Activated naive CD8-positive, alpha-beta T cell treated with anti-CD3 and anti-CD28 coated beads, Interleukin-2, amount 50 U/mL, for 16 hours (primary cell): ENCODE data around the gene ACTR8.
"Not testable (repeated sequence)": the region's sequence is repeated elsewhere in the genome, so short reads cannot be mapped to it uniquely, and the experiment has no call there.

ENCODE experiments used
- DNase-seq: peaks from one replicate; pipeline ENCODE4 v3.0.0-alpha.2; 2020; ENCODE audit warnings: low read depth, low spot score

The ACTR8 gene, protein sequence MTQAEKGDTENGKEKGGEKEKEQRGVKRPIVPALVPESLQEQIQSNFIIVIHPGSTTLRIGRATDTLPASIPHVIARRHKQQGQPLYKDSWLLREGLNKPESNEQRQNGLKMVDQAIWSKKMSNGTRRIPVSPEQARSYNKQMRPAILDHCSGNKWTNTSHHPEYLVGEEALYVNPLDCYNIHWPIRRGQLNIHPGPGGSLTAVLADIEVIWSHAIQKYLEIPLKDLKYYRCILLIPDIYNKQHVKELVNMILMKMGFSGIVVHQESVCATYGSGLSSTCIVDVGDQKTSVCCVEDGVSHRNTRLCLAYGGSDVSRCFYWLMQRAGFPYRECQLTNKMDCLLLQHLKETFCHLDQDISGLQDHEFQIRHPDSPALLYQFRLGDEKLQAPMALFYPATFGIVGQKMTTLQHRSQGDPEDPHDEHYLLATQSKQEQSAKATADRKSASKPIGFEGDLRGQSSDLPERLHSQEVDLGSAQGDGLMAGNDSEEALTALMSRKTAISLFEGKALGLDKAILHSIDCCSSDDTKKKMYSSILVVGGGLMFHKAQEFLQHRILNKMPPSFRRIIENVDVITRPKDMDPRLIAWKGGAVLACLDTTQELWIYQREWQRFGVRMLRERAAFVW

DNA sequence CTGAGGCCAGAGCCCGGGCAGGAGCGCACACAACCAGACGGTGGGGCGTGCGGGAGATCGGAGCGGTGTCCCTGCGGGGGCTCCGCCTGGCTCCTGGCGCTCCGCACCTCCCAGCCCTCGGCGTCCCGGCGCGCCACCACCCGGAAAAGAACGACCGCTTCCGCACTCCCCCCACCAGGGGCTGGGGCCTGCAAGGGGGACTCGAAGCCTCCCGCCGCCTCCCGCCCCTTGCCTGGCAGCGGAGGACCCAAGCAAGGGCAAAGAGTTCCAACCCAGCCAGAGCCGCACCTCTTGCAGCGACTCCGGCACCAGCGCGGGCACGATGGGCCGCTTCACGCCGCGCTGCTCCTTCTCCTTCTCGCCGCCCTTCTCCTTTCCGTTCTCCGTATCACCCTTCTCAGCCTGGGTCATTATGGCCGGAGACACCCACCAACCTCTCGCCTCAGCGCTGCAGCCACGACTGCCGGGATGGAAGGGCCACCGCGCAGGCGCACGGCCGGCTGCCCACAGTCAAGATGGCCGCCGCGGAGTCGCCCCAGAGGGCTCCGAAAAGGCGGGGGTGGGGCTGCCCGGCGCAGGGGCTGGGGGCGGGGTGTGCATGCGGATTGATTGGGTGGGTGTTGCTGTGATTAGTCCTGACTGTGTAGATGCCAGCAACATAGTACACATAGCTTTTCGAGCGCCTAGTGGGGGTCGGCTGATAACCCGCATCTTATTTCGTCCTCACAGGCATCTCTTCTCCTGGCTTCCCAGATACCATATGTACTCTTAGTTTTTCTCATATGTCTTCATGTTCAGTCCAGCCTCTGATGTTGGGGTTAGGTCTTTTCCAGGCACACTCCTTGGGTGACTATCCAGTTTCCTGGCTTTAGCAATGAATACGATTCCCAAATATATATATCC lies at the start of gene ACTR8:
Gene ACTR8 (minus strand): TSS at position 462 of the 903 bp plus-strand sequence. CDS start 51 bp downstream, at position 411.
- peak; percentile 62 for DNase-seq

DNA sequence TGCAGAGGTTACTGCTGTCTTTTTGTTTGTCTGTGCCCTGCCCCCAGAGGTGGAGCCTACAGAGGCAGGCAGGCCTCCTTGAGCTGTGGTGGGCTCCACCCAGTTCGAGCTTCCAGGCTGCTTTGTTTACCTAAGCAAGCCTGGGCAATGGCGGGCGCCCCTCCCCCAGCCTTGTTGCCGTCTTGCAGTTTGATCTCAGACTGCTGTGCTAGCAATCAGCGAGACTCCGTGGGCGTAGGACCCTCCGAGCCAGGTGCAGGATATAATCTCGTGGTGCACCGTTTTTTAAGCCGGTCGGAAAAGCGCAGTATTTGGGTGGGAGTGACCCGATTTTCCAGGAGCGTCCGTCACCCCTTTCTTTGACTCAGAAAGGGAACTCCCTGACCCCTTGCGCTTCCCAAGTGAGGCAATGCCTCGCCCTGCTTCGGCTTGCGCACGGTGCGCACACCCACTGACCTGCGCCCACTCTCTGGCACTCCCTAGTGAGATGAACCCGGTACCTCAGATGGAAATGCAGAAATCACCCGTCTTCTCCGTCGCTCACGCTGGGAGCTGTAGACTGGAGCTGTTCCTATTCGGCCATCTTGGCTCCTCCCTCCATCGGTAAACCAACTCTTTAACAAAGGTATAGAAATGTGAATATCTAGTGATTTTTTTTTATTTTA lies 45.4 kb upstream of the ACTR8 start:
- not testable (repeated sequence) for DNase-seq

GRCh38 chr3:53921296-53921695 lies 39.3 kb upstream of the ACTR8 start:
- no peak for DNase-seq

DNA sequence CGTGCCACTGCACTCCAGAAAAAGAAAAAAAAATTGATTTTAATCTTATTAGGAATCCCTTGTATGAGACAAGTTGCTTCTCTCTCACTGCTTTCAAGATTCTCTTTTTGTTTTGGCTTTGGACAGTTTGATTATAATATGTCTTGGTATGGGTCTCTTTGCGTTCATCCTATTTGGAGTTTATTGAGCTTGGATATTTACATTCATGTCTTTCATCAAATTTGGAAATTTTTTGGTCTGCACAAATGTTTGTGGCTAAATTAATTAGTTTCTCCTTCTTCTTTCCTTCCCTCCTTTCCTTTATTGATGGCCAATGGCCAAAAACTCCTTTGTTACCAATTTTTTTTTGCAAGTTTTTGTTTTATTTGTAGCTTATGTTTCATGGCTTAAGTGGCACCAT lies 37.8 kb upstream of the ACTR8 start:
- no peak for DNase-seq

DNA sequence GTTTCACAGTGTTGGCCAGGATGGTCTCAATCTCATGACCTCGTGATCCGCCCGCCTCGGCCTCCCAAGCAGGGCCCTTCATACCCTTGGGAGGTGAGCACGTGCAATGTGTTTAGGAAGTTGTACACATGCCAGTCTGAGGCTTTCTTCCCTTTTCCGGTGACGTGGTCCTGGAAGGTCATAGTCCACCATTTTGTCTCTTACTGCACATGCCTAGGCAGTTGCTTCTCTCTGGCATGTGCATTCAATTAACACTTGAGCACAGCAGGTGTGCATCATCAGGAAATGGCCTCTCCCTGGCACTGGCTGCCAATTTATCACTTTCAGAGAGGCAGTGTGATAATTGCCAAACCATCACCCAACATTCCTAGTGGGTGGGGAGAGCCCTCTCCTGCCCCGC lies 31.4 kb upstream of the ACTR8 start:
- DNase-seq, result no peak

GRCh38 chr3:53902711-53903110 lies 20.8 kb upstream of the ACTR8 start:
- no peak for DNase-seq

GRCh38 chr3:53902067-53902466 lies 20.1 kb upstream of the ACTR8 start:
- DNase-seq, result no peak

DNA sequence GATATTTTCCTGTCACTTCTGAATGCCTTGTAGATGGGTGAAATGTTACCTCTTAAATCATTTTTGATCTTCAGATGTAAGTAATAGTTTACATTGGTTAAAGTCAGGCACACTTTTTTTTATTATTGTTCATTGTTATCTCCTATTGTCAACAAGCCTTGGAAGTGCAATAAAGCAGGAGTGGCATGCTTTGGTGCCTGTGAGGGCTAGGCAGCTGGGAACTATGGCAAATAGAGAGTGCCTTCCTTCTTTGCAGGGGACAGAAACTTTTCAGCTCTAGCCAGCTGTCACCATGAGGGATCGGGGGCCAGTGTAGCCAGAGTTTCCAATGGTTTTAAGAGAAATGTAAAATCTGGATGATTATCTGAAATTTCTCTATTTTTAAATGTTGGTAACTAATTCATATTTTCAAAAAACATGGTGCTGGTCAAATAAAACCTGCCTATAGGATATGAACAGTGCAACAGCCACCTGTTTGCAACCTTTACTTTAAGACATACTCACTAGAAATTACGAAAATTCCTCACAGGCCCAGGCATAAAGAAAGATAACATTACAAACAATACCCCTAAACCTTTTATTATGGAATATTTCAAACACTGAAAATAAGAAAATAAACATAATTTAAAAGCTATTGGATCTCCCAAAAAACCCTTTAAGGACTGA lies 18.8 kb upstream of the ACTR8 start:
- no peak for DNase-seq

DNA sequence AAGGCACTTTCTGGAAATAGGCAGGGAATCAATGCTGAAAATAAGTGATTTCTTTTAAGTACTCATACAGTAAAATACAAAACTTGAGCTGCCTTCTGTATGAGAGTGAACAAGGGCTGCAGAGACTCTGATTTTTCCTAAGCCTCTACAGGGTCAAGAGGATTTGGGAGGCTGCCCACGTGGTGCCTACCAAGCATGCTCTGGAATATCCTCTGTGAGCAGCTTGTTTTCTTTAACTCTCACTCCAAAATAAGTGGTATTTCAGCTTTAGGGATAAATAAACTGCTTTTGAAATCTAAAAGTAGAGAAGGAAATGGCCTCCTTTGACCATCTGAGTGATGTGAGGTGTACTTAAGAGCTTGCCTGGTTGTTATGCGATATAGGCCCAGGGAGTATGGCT lies 17.8 kb upstream of the ACTR8 start:
- DNase-seq, result no peak

DNA sequence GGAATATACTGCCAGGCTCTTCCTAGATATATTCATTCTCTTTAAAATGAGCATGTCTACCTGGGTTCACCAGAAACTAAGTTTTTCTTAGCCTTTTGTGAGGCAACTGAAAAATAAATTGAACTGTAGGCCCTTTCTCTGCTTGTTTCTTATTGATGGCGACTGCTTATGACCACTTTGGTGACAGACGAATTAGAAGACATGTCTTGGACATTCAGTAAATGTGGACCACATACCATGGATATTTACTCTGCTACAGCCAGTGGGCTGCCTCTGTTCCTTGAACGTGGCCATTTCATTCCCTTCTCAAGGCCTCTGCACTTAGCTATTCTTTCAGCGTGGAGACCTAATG lies 10.3 kb upstream of the ACTR8 start:
- DNase-seq, result no peak

DNA sequence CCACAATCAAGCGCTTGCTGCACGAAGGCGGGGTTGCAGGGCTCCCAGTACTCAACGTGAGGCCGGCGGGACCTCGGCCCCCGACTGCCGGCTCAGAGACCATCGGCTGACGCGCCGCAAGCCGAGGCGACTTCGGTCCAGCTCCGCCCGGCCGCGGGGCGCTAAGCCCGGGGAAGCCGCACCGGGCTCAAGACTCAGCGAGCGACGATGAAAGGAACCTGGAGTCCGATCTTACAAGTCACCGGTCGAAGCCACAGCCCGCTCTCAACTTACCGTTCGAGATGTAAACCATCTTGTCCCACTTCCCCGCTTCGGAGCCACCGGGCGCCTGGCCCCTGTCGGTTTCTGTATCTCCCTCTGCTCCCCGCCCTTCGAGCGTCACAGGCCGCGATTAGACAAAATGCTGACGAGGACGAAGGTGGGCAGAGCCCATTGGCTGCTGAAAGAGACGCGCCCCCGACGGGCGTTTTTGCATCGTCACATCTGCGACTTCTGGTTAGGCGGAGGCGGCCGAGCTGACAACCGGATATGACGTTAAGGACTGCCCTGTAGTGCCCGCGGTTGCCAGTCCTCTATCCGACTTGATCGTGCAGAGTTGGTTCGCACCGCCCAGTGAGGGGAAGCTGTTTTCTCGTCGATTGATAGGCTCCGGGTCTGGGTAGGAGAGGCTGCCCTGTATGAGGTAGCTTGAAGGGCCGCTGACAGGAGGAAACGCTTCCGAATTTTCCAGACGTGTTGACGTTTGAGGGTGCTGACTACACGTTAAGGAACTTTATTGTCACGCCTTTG lies 9.7 kb upstream of the ACTR8 start, which contains the start of gene SELENOK:
Gene SELENOK (minus strand): TSS at position 363 of the 789 bp plus-strand sequence.
- DNase-seq, result peak; percentile 92

DNA sequence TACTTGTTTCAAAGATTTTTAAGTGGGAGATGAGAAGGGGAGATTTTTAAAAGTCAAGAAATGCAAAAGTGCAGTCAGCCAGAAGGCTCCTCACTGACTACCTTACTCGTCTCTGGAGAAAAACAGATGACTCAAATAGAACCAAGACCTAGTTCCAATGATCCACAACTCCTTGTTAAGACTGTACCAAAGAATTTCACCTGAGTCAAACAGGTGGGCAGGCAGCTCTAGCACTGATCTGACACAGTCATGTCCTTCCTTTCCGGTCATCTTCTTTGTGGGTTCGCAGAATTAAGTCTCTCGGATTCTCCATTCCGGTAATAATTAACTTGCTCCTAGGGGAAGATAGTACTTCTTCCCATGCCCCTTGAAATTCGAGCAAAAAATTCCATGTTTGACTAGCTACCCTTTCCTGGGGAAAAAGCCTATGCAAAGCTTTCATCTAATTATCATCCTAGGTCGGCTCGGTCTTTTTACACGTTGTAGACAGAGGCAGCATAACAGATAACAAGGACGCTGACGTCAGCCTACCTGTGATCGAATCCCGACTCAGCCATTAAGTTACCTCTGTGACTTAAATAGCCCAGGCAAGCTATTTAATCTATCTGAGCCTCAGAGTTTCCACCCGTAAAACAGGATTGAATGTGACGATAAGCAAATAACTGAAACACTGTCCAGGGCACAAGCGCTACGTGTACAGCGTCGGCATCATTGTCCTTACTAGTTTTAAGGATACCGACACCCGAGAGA lies 8.9 kb upstream of the ACTR8 start:
- DNase-seq, result peak; percentile 6

DNA sequence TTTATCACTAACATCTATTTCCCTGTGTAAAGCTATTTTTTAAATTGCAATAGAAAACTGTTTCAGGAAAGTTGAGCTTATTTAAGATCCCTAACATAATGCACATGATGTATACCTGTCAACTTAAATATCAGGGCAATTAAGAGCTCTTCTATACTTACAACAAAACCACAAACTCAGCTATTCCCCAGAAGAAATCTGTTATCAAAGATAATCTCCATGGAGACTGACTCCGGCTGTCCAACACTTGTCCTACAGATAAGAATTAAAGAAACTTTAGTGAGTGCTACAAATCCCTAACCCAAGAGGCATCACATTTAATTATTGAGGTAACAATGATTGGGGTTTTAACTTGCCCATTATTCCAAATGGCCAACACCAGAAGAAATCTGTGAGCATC lies 6.3 kb upstream of the ACTR8 start:
- no peak for DNase-seq

- DNase-seq, result no peak
Measured at GRCh38 chr3:53887446-53887845, 5.5 kb upstream of the ACTR8 start.

DNA sequence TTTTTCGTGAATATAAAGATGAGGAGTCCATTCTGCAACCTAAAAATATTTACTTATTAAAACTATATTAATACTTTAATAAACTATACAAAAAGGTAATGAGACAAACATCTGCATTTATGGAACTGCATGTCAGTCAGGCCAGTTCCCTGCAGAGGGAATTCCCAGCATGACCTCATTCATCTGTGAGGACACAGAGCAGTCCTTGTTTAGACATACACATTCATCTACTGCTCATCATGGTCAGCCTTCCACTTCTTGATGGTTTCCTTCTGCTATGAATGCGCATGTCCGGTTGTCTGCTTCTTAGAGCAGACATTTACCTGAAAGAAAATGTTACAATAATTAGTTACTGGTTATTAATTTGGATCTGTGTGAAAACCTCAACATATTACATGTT lies 3.3 kb upstream of the ACTR8 start:
- no peak for DNase-seq

DNA sequence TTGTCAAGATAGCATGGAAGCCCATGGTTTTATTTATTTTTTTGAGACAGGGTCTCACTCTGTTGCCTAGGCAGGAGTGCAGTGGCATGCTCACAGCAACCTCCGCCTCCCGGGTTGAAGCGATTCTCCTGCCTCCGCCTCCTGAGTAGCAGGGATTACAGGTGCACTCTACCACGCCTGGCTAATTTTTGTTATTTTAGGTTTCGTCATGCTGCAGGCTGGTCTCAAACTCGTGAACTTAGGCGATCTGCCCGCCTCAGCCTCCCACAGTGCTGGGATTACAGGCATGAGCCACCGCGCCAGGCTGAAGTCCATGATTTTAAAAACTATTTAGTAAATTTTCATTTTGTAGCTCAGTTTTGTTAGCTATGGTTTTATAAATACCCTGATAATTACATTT lies 2.7 kb upstream of the ACTR8 start:
- DNase-seq, result no peak

DNA sequence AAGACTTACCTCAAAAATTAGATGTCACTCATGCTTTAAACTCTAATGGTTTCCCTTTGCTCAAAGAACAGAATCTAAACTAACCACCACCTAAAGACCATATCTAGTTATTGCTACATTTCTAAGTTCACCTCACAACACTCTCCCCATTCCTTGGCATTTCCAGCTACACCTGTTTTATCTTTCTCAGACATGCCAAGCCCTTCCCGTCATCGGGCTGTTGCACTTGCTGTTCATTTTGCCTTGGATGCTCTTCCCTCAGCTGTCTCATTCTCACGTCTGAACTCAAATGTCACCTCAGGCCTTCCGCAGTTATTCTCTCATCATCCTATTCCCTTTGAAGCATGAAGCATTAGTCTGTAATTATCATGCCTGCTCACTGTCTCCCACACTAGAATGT lies 1.1 kb upstream of the ACTR8 start:
- no peak for DNase-seq

DNA sequence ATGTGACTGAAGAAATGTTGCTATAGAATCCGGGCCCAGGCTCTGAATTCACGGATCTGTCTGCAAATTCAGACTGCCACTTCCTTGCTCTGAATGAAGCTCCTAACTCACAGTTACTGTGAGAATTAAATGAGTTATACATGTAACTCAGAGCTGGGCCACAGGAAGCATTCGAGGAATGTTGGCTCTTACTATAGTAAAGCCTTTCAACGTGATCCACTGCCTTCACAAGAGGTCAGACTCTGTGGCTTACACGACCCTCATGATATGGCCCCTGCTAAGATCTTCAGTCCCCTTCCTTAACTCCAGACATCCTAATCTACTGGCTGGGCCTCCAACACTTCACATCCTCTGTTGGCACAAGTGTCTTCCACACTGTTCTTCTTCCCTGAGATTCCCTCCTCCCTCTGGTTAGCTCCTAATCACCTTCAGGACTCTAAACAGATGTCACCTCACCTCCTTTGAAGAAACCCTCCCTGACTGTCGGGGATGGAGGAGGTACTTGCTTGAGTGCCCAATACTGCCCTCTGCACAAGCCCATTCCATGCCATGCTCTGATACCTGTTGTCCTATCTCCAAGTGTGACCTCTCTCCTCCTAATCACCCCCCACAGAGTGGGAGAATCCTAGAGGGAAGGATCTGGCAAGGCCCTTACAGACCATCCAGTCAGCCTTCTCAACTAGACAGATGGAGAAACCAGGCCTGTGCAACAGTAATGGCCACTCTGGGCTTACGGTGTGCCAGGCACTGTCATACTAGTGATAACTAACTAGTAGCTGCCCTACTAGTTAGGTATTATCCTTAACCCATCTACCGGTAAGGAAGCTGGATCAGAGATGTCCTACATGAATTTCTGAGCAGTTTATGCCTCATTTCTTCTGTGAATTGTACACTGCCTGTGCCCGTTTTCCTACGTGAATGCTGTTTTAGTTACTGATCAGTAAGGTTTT lies 1.3 kb downstream of the ACTR8 start:
- no peak for DNase-seq
